ENCODE results near the gene GLP2R.

GLP2R gene

DNA sequence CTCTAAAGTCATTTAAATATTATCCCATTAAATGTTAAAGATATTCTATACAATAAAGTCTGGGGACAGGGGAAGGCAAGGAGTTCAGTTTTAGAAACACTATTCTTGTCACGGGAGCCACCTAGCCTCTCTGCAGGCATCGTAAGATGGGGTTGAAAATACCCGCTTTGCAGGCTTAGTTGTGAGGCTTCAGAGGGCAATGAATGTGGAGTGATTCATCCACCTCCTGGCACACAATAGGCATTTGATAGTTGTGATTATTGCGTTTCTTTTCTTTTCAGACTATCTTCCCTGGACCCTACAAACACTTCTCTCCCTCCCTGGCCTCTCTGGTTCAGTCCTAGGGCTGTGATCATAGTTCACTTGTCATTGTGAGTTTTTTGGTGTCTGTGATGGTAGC is 19.6 kb downstream of the GLP2R start:
- no peaks in the 10 kb centered on the region for H3K36me3 ChIP-seq (ENCODE audit: control insufficient read depth, insufficient read depth, low read length)
- no peak overlapping the region for H3K4me3 ChIP-seq (ENCODE audit: insufficient read depth, low read depth, low read length, poor library complexity, severe bottlenecking)

DNA sequence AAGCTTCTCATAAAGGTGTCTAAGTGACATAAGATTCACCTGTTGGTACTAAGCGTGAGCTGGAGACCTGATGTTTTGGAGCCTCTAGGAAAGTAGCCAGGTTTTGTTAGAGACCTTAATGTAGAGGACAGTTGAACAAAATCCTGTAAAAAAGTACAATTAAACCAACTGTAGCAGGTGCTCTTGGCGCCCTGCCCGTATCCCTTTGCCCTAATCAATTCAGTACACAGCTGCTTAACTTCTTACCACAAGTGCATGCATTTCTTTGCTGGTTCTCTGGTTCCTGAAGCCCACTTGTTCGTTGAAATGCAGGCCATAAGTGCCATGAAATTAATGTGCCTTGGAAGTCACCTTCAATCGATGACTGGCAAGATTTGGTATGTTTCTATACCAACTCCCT is 24.4 kb downstream of the GLP2R start:
- Histone ChIP-seq H3K9me3 (ENCODE audit: control insufficient read depth, low read length) (no peaks in the 10 kb centered on the region), H3K27ac (ENCODE audit: insufficient read depth, low read length, poor library complexity, severe bottlenecking) (no peak overlapping the region), H3K4me3 (ENCODE audit: insufficient read depth, low read depth, low read length, poor library complexity, severe bottlenecking) (no peak overlapping the region), H3K27me3 (replicated peaks; ENCODE audit: control insufficient read depth, insufficient read depth, low read length, poor library complexity, severe bottlenecking) (no peaks in the 10 kb centered on the region), H3K4me1 (ENCODE audit: control insufficient read depth, insufficient read depth, low read length, poor library complexity, severe bottlenecking) (no peaks in the 10 kb centered on the region), H3K36me3 (ENCODE audit: control insufficient read depth, insufficient read depth, low read length) (no peaks in the 10 kb centered on the region)
- no peak for DNase-seq

More for the DNA sequence above, 19.6 kb downstream of the GLP2R start:
- no peaks in the 10 kb centered on the region for H3K27me3 ChIP-seq (replicated peaks; ENCODE audit: control insufficient read depth, insufficient read depth, low read length, poor library complexity, severe bottlenecking)
- H3K9me3 ChIP-seq (ENCODE audit: control insufficient read depth, low read length) = no peaks in the 10 kb centered on the region
- no peaks in the 10 kb centered on the region for H3K4me1 ChIP-seq (ENCODE audit: control insufficient read depth, insufficient read depth, low read length, poor library complexity, severe bottlenecking)
- no peak overlapping the region for H3K27ac ChIP-seq (ENCODE audit: insufficient read depth, low read length, poor library complexity, severe bottlenecking)
- no peak for DNase-seq

DNA sequence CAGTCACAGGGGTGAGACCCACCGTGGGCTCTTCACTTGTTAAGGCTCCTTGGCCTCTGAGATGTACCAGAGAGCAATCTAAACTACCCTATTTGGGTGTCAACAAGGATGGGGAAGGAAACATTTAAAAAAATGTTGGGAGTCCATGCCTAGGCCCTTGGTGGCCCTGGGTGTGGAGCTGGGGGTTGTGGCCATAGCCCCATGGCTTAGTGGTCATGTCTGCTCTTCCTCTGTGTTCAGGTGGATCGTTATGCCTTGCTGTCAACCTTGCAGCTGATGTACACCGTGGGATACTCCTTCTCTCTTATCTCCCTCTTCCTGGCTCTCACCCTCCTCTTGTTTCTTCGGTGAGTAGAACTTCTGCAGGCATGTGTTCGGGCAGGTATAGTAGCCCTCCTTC is 28.5 kb downstream of the GLP2R start:
- DNase-seq = no peak
- no peaks in the 10 kb centered on the region for H3K9me3 ChIP-seq (ENCODE audit: control insufficient read depth, low read length)
- H3K27me3 ChIP-seq (replicated peaks; ENCODE audit: control insufficient read depth, insufficient read depth, low read length, poor library complexity, severe bottlenecking) = no peaks in the 10 kb centered on the region
- no peaks in the 10 kb centered on the region for H3K36me3 ChIP-seq (ENCODE audit: control insufficient read depth, insufficient read depth, low read length)
- no peaks in the 10 kb centered on the region for H3K4me1 ChIP-seq (ENCODE audit: control insufficient read depth, insufficient read depth, low read length, poor library complexity, severe bottlenecking)
- no peak overlapping the region for H3K4me3 ChIP-seq (ENCODE audit: insufficient read depth, low read depth, low read length, poor library complexity, severe bottlenecking)
- H3K27ac ChIP-seq (ENCODE audit: insufficient read depth, low read length, poor library complexity, severe bottlenecking) = no peak overlapping the region

DNA sequence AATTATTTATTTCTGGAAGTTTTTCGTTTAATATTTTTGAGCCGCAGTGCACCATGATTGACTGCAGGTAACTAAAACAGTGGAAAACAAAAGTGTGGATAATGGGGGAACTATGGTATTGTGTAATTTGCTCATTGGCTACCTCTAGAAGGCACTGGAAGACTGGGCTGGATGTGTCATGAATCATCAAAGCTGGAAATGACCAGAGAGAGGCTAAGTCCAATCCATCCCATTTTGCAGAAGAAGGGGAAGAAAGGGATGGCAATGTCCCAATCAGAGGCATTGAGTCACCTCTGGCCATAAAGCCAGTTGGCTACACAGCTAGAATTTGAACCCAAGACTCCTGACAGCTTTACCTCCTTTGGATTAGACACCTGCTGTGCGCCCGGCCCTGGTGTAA is 29.3 kb downstream of the GLP2R start:
- Histone ChIP-seq H3K9me3 (ENCODE audit: control insufficient read depth, low read length) (no peaks in the 10 kb centered on the region), H3K4me1 (ENCODE audit: control insufficient read depth, insufficient read depth, low read length, poor library complexity, severe bottlenecking) (no peaks in the 10 kb centered on the region), H3K27ac (ENCODE audit: insufficient read depth, low read length, poor library complexity, severe bottlenecking) (no peak overlapping the region), H3K36me3 (ENCODE audit: control insufficient read depth, insufficient read depth, low read length) (no peaks in the 10 kb centered on the region), H3K27me3 (replicated peaks; ENCODE audit: control insufficient read depth, insufficient read depth, low read length, poor library complexity, severe bottlenecking) (no peaks in the 10 kb centered on the region), H3K4me3 (ENCODE audit: insufficient read depth, low read depth, low read length, poor library complexity, severe bottlenecking) (no peak overlapping the region)
- no peak for DNase-seq

DNA sequence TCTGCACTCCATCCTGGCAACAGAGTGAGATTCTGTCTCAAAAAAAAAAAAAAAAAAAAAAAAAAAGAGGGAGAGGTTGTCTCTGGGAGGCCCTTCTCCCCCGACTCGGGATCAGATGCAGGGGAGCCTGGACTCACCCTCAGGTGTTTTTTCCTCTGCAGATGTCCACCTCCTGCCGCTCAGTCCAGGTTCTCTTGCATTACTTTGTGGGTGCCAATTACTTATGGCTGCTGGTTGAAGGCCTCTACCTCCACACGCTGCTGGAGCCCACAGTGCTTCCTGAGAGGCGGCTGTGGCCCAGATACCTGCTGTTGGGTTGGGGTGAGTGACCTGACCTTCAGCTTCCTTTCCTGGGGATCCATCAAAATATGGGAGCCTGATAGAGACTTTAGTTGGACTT is 34.1 kb downstream of the GLP2R start:
- H3K9me3 ChIP-seq (ENCODE audit: control insufficient read depth, low read length) = no peaks in the 10 kb centered on the region
- no peak overlapping the region for H3K4me3 ChIP-seq (ENCODE audit: insufficient read depth, low read depth, low read length, poor library complexity, severe bottlenecking)
- H3K36me3 ChIP-seq (ENCODE audit: control insufficient read depth, insufficient read depth, low read length) = no peaks in the 10 kb centered on the region
- DNase-seq = no peak
- no peak overlapping the region for H3K27ac ChIP-seq (ENCODE audit: insufficient read depth, low read length, poor library complexity, severe bottlenecking)
- H3K27me3 ChIP-seq (replicated peaks; ENCODE audit: control insufficient read depth, insufficient read depth, low read length, poor library complexity, severe bottlenecking) = no peaks in the 10 kb centered on the region
- H3K4me1 ChIP-seq (ENCODE audit: control insufficient read depth, insufficient read depth, low read length, poor library complexity, severe bottlenecking) = no peaks in the 10 kb centered on the region

DNA sequence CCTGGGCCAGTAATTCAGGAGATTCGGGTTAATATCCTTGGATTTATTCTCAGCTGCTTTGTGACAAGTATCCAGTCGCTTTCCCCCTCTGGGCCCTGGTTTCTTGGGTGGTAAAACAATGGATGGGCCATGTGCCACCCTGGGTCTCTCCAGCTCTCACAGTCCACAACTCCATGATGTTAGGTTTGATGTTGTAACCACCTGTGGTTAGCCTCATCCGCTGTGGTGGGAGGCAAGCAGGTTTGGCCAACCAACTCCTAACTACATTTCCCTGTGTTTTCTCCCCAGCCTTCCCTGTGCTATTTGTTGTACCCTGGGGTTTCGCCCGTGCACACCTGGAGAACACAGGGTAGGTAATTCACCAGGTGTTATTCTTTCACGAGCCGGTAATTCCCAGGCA is 35.1 kb downstream of the GLP2R start:
- Histone ChIP-seq H3K27ac (ENCODE audit: insufficient read depth, low read length, poor library complexity, severe bottlenecking) (no peak overlapping the region), H3K27me3 (replicated peaks; ENCODE audit: control insufficient read depth, insufficient read depth, low read length, poor library complexity, severe bottlenecking) (no peaks in the 10 kb centered on the region), H3K4me1 (ENCODE audit: control insufficient read depth, insufficient read depth, low read length, poor library complexity, severe bottlenecking) (no peaks in the 10 kb centered on the region), H3K9me3 (ENCODE audit: control insufficient read depth, low read length) (no peaks in the 10 kb centered on the region), H3K4me3 (ENCODE audit: insufficient read depth, low read depth, low read length, poor library complexity, severe bottlenecking) (no peak overlapping the region), H3K36me3 (ENCODE audit: control insufficient read depth, insufficient read depth, low read length) (no peaks in the 10 kb centered on the region)
- DNase-seq = no peak

DNA sequence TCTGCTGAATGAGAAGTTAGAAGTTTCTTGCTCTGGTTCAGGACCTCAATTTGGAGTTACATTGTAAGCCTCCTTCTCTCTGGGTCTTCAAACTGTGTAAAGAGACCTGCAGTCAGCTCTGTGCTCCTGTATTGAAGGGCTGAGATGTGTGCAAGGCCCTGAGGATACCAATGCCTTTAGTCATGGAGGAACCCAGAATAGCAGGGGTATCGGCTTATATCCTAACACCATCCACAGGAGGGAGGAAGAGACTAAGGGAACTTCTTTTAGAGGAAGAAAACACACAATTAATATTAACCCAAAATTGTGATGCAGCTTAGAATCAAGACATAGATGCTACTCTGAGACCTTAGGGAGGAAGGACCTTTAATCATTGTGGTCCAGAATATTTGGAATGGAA is 36.5 kb downstream of the GLP2R start:
- Histone ChIP-seq H3K36me3 (ENCODE audit: control insufficient read depth, insufficient read depth, low read length) (no peaks in the 10 kb centered on the region), H3K9me3 (ENCODE audit: control insufficient read depth, low read length) (no peaks in the 10 kb centered on the region), H3K4me1 (ENCODE audit: control insufficient read depth, insufficient read depth, low read length, poor library complexity, severe bottlenecking) (no peaks in the 10 kb centered on the region), H3K27ac (ENCODE audit: insufficient read depth, low read length, poor library complexity, severe bottlenecking) (no peak overlapping the region), H3K27me3 (replicated peaks; ENCODE audit: control insufficient read depth, insufficient read depth, low read length, poor library complexity, severe bottlenecking) (no peaks in the 10 kb centered on the region), H3K4me3 (ENCODE audit: insufficient read depth, low read depth, low read length, poor library complexity, severe bottlenecking) (no peak overlapping the region)
- no peak for DNase-seq

DNA sequence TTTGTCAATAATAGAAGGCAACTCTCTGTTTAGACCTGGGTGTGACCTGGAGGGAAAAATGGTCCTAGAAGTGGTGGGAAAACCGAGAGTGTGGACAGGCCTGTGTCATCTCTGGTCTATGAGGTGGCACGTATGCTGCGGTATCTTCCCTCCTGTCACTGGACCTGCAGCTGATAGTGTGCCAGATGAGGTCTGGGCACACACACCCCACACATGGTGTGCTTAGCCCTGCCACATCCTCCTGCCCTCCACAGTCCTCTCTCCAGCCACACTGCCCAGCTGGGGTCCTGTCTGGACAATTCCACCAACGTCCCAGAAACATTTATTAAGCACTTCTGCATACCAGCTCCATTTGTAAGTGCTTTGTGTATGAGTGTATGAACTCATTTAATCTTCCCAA is 37.2 kb downstream of the GLP2R start:
- H3K9me3 ChIP-seq (ENCODE audit: control insufficient read depth, low read length) = no peaks in the 10 kb centered on the region
- H3K27me3 ChIP-seq (replicated peaks; ENCODE audit: control insufficient read depth, insufficient read depth, low read length, poor library complexity, severe bottlenecking) = no peaks in the 10 kb centered on the region
- H3K36me3 ChIP-seq (ENCODE audit: control insufficient read depth, insufficient read depth, low read length) = no peaks in the 10 kb centered on the region
- H3K27ac ChIP-seq (ENCODE audit: insufficient read depth, low read length, poor library complexity, severe bottlenecking) = no peak overlapping the region
- H3K4me1 ChIP-seq (ENCODE audit: control insufficient read depth, insufficient read depth, low read length, poor library complexity, severe bottlenecking) = no peaks in the 10 kb centered on the region
- DNase-seq = no peak
- H3K4me3 ChIP-seq (ENCODE audit: insufficient read depth, low read depth, low read length, poor library complexity, severe bottlenecking) = no peak overlapping the region

DNA sequence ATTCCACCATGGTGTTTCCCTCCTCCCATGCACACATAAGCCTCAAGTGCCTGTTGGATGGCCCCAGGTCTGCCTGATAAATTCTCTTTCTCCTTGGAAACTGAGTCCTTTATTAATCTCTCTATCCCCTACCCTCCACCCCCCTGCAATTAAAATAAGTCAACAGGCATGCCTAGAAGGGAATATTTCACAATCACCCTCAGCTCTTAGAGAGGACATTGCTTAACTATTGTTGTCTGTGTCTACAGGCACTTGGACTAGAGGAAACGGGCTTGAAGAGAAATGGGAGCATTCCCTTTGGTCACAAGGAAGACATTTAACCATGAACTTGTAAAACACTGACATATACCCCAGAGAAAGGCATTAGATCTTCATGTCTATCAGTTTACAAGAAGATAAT is 39.9 kb downstream of the GLP2R start:
- Histone ChIP-seq H3K4me1 (ENCODE audit: control insufficient read depth, insufficient read depth, low read length, poor library complexity, severe bottlenecking) (no peaks in the 10 kb centered on the region), H3K9me3 (ENCODE audit: control insufficient read depth, low read length) (no peaks in the 10 kb centered on the region), H3K27ac (ENCODE audit: insufficient read depth, low read length, poor library complexity, severe bottlenecking) (no peak overlapping the region), H3K36me3 (ENCODE audit: control insufficient read depth, insufficient read depth, low read length) (no peaks in the 10 kb centered on the region), H3K27me3 (replicated peaks; ENCODE audit: control insufficient read depth, insufficient read depth, low read length, poor library complexity, severe bottlenecking) (no peaks in the 10 kb centered on the region), H3K4me3 (ENCODE audit: insufficient read depth, low read depth, low read length, poor library complexity, severe bottlenecking) (no peak overlapping the region)
- DNase-seq = no peak

DNA sequence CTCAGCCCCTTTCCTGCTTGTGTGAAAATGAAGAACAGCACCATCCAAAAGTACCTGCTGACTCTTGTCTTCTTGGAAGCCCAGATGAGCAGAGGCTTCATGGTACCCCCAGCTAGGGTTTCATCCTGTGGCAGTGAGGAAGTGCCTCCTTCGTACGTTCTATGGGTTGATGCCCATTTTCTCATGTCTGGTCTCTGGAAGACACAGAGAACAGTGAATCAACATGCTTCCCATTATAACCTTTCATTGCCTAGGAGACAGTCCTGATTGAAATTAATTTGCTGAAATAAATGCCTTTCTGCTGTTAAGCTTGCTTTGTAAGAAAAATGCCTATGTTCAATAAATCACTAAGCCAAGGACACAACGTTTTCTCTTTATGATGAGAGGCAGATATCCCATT is 42.8 kb downstream of the GLP2R start:
- H3K36me3 ChIP-seq (ENCODE audit: control insufficient read depth, insufficient read depth, low read length) = no peaks in the 10 kb centered on the region
- no peaks in the 10 kb centered on the region for H3K27me3 ChIP-seq (replicated peaks; ENCODE audit: control insufficient read depth, insufficient read depth, low read length, poor library complexity, severe bottlenecking)
- H3K27ac ChIP-seq (ENCODE audit: insufficient read depth, low read length, poor library complexity, severe bottlenecking) = no peak overlapping the region
- DNase-seq = no peak
- H3K4me1 ChIP-seq (ENCODE audit: control insufficient read depth, insufficient read depth, low read length, poor library complexity, severe bottlenecking) = no peaks in the 10 kb centered on the region
- no peak overlapping the region for H3K4me3 ChIP-seq (ENCODE audit: insufficient read depth, low read depth, low read length, poor library complexity, severe bottlenecking)
- H3K9me3 ChIP-seq (ENCODE audit: control insufficient read depth, low read length) = no peaks in the 10 kb centered on the region

DNA sequence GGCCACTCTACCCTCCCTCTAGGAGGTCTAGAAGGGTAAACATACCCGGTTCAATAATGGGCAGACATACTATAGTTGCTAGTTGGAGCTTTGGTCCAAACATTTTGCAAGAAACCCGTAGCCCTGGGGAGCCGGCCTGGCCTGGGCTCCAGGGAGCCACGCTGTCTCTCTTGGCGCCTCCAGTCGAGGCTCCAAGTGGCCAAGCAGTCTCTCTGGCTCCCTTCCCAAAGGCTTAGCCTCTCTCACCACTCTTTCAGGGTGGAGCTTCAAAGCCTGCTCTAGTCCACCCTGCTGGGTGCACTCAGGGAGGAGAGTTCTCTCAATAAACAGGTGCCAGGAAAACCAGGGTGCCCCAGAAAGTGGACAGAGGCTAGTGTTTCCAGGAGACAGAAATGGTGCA is 47.1 kb downstream of the GLP2R start:
- Histone ChIP-seq H3K9me3 (ENCODE audit: control insufficient read depth, low read length) (no peaks in the 10 kb centered on the region), H3K4me3 (ENCODE audit: insufficient read depth, low read depth, low read length, poor library complexity, severe bottlenecking) (no peak overlapping the region), H3K36me3 (ENCODE audit: control insufficient read depth, insufficient read depth, low read length) (no peaks in the 10 kb centered on the region), H3K27me3 (replicated peaks; ENCODE audit: control insufficient read depth, insufficient read depth, low read length, poor library complexity, severe bottlenecking) (no peaks in the 10 kb centered on the region), H3K4me1 (ENCODE audit: control insufficient read depth, insufficient read depth, low read length, poor library complexity, severe bottlenecking) (no peaks in the 10 kb centered on the region), H3K27ac (ENCODE audit: insufficient read depth, low read length, poor library complexity, severe bottlenecking) (no peak overlapping the region)
- DNase-seq = no peak
